Epithelial cell of prostate (primary cell): ENCODE measurements around the gene IFNL4.

Experiments
- DNase-seq: peaks from one replicate; pipeline ENCODE4 v3.0.0-alpha.2; 2011; ENCODE audit warnings: low read depth, low spot score
- H3K27ac ChIP-seq: fragments of 450-650 bp; 2 replicates; pipeline ENCODE4 v1.5.1; 2017; ENCODE audit warnings: mild to moderate bottlenecking

The IFNL4 gene

DNA sequence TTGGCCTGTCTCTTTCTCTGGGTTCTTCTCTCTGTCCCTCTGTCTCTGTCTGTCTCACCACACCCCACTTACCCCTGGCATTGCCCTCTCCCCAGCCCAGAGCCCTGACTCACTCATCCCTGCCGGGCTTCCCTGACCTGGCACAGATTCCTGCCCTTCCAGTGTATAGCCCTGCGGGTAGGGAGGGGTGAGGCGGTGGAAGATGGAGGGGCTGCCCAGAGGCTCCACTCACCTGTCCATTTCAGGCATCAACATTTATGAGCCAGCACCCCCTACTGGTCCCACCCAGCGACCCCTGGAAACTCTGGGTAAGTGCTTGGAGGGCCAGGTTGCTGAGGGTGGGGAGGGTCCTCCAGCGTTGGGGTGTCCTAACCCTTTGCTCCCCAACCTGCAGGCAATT is 50.8 kb downstream of the IFNL4 start:
- H3K27ac ChIP-seq: peak overlapping the region; percentile 55
- DNase-seq: no peak

DNA sequence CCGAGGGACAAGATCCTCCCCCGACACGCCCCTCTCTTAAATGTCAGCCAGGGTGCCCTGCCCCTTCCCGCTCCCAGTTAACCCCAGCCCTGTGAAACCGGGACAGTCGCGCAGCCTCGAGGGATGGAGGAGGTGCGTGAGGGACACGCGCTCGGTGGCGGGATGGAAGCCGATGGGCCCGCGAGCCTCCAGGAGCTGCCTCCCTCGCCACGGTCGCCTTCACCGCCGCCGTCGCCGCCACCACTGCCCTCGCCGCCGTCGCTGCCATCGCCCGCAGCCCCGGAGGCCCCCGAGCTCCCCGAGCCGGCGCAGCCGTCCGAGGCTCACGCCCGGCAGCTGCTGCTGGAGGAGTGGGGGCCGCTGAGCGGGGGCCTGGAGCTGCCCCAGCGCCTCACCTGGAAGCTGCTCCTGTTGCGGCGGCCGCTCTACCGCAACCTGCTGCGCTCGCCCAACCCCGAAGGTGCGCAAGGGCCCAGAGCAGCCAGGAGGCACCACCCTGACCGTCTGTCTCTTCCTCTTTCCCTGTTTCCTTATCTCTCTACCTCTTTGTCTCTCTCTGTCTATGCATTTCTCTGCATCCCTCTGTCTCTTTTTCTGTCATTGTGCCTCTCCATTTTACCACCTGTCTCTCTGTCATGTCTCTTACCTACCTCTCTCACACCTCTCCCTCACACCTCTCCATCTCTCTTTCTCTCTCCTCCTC is 51.6 kb downstream of the IFNL4 start, which contains the start of gene NCCRP1:
TSS of gene NCCRP1 (plus strand) at position 105 of the 703 bp plus-strand sequence. CDS start at position 124, 19 bp downstream.
- no peak for DNase-seq

DNA sequence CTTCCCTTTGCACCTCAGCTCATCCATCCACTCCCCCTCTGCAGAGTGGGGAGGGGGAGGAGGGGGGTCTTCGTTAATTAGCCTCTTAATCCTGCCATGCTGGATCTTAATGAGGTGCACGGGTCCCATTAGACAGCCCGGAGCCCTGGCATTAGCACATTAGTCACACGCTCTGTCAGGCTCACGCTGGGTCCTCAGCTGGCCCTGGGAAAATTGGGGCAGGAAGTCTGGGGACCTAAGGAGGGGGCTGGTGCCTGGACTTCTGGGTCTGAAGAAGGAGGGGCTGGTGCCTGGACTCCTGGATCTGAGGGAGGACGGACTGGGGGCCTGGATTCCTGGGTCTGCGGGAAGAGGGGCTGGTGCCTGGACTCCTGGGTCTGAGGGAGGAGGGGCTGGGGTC is 52.3 kb downstream of the IFNL4 start:
- H3K27ac ChIP-seq: peak overlapping the region; percentile 55
- no peak for DNase-seq

More for the DNA sequence above, 51.6 kb downstream of the IFNL4 start, which contains the start of gene NCCRP1:
- peak within 1 kb of the TSS; percentile 55 for H3K27ac ChIP-seq
